Activated CD4-positive, CD25-positive, alpha-beta regulatory T cell treated with anti-CD3 and anti-CD28 coated beads, Interleukin-2, amount 50 U/mL, for 16 hours (primary cell): ENCODE data around the gene DNAJB6.
"Not testable (repeated sequence)": the region's sequence is repeated elsewhere in the genome, so short reads cannot be mapped to it uniquely, and the experiment has no call there.

Experiments
- DNase-seq: peaks from one replicate; pipeline ENCODE4 v3.0.0-alpha.2; 2020; ENCODE audit warnings: low read depth, low spot score

DNAJB6 gene

DNA sequence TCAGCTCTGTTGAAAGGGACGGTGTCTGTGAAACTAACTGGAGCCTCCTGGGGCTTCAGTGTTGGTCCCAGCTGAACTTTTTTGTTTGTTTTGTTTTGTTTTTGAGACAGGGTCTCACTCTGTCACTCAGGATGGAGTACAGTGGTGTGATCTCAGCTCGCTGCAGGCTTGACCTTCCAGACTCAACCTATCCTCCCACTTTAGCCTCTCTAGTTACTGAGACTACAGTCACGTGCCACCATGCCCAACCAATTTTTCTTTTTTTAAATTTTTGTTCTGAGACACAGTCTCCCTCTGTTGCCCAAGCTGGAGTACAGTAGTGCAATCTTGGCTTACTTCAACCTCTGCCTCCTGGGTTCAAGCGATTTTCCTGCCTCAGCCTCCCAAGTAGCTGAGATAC lies 13.4 kb upstream of the DNAJB6 start:
- DNase-seq: no peak

DNA sequence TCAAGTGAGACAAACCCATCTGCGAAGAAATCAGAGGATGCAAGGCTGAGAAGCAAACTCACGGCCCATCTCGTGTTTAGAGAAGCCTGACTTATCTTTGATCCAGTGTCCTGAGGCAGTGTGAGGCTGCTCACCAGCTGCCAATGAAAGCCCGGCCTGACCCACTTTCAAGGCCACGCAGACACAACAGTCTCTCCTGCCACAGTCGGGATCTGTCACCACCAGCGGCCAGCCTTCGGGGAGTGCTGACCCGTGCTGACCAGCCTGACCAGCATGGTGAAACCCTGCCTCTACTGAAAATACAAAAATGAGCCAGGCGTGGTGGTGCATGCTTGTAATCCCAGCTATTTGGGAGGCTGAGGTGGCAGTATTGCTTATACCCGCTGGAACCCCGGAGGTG lies 7.4 kb upstream of the DNAJB6 start:
- DNase-seq: no peak

DNA sequence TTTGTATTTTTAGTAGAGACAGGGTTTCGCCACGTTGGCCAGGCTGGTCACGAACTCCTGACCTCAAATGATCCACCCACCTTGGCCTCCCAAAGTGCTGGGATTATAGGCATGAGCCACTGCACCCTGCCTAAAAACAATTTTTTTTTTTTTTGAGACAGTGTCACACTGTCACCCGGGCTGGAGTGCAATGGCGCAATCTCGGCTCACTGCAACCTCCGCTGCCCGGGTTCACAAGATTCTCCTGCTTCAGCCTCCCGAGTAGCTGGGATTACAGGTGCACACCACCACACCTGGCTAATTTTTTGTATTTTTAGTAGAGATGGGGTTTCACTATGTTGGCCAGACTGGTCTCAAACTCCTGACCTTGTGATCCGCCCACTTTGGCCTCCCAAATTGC lies 6.2 kb upstream of the DNAJB6 start:
- DNase-seq: not testable (repeated sequence)

GRCh38 chr7:157331049-157331448 lies 5.8 kb upstream of the DNAJB6 start:
- DNase-seq: not testable (repeated sequence)

DNA sequence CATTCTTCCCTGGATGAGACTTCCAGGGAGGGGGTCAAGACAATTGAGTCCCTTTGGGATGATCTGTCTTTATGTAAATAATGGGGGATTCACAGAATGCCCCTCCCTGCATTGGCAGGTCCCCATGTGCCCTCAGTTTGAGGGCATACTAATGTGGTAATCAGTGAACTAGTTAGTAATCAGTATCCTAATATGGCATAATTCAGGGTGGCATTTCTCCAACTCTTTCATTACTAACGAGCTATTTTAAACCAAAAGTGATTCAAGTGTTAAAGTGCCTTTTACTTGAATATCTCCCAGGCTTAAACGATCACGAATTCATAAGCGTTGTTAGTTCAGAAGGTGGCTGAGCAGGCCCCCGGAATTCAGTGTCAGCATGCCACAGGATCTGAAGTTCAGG lies 1.6 kb upstream of the DNAJB6 start:
- no peak for DNase-seq

GRCh38 chr7:157335991-157336382 lies 817 bp upstream of the DNAJB6 start:
- DNase-seq: no peak

- peak; percentile 31 for DNase-seq
These were observed 729 bp downstream of the DNAJB6 start for GRCh38 chr7:157337316-157338149.

GRCh38 chr7:157339777-157340677 lies 3.2 kb downstream of the DNAJB6 start:
- peak; percentile 59 for DNase-seq

DNA sequence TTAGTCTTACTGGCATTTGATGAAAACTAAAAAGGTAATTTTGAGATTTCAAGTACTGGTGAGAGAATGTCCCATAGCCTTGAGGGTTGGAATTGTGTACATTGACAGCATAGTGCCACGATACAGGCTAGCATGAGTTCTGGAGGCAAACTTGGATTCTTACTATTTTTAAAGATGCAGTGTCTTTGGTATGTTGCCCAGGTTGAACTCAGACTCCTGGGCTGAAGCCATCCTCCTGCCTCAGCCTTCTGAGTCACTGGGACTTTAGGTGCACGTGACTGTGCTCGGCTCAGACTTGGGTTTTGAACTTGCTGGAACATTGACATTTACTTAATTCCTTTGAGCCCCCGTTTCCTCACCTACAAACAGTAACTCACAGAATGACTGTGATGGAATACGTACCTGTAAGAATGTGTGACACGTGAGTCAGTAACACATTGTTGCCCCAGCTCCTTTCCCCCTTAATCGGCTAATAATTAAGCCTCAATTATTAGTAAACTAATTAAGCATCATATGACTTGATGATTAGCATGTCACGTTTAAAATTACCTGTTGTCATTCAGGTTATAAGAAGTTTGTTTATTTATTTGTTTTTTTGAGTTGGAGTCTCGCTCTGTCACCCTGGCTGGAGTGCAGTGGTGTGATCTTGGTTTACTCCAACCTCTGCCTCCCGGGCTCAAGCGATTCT lies 10.6 kb downstream of the DNAJB6 start:
- no peak for DNase-seq

- DNase-seq: no peak
These were observed 11.7 kb downstream of the DNAJB6 start for GRCh38 chr7:157348548-157348947.

DNA sequence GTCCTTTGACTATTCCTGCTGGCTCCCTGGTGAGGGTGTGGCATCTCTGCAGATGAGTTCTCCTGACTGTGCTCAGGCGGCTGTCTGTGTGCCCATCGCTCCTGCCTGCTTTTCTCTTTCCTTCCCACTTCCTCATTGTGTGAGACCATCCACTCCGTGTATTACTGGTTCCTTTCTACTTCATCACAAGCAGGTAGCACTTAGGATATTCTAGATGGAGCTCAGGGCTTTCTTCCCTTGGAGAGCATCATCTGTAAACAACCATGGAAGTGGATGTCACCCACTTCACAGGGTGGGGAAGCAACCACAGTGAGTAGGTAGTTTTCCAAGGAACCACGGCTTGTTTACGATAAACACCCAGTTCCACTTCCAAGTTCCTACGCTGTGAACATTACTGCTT lies 15.7 kb downstream of the DNAJB6 start:
- DNase-seq: no peak

DNA sequence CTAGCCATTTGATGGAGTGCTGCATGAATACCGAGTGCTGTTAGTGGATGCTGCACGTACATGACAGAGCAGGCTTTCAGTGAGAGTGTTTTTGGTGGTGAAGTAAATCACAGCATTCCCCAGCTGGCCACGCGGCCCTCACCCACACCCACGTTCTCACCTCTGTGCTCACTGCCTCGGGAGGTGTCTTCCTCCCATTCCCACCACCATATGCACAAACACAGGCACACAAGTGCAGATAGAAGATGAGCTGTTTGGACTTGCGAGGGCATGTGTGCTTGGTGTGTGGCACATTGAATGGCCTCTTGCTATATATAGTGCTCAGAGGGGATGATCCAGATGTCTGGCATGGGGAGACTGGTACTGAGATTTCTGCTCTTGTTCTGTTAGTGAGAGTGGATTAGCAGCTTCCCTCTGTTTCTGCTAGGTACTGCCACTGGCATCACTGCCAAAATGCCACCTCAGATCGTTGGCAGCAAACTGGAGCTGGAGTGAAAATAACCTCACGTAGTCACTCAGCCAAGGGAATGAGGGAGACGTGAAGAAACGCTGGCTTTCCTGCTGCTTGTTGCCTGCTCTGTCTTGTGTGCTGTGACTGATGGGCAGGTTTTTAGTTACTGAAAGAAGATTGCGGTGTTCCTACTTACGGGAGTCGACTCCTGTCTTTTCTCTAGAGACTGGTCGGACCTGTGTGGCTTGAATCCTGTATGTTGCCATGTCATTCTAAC lies 19.1 kb downstream of the DNAJB6 start:
- DNase-seq: no peak

- no peak for DNase-seq
These were observed 20.6 kb downstream of the DNAJB6 start for GRCh38 chr7:157357129-157358040.

DNA sequence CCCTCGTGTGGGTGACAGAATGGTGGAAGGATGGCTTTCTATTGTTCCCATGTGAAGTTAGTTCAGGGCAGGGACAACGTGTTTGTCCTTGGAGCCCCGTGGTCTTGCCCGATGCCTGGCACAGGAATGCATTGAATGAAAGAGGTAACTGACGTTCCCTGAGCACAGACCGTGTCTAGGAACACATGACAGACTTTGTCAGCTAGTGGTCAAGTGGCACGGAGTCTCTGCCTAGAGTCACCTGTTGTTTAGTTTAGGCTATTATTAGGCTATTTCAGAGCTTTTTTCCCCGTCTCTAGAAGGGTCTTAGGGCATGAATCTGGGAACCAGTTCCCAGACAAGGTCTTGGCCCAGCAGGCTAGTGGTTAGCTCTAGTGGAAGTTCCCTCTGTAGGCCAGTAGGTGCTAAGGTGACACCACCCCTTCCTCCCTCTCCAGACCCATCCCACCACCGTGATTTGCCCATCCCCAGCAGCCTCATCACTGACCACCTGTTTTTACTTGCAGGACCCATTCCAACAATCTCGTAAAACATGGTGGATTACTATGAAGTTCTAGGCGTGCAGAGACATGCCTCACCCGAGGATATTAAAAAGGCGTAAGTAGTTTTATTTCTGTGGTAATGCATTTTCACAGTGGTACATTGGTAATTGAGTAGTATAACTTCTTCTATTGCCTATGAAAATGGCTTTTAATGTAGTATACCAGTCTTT lies 21.4 kb downstream of the DNAJB6 start:
- DNase-seq: no peak

GRCh38 chr7:157358753-157359096 lies 21.9 kb downstream of the DNAJB6 start:
- no peak for DNase-seq

DNA sequence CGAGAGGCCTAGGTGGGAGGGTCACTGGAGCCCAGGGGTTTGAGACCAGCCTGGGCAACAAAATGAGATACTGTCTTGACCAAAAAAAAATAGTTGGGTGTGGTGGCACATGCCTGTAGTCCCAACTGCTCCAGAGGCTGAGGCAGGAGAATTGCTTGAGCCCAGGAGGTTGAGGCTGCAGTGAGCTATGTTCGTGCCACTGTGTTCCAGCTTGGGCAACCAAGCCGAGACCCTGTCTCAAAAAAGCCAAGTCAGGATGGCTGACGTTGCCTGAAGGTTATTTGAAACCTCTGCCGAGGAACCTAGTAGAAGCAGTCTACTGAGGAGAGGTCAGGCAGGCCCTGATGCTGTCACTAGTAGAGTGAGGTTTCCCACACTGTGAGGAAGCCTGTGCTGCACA lies 22.8 kb downstream of the DNAJB6 start:
- no peak for DNase-seq

DNA sequence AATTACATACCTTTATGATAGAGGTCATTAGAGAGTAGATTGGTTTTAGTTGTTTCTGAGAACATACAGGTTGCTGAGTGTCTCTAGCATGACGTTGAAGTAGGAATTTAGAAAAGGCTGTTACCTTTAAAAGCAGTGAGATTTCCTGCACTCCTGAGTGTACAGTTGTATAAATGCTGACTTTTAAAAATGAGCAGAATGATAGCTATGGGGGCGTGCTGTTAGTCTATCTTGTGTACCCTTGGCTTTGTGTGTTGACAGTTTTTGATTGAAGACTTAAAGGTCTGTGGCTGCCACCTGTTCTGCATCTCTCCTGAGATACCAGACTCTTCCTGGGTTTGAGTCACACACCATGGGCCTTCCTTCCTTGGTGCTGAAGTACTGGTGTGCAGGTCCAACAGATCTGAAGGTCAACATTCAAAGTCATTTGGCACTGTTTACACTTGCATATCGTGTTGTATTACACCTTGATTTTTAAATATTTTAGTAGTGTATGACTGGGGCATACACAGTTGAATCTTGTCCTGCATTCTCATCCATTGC lies 23.8 kb downstream of the DNAJB6 start:
- DNase-seq: no peak

DNA sequence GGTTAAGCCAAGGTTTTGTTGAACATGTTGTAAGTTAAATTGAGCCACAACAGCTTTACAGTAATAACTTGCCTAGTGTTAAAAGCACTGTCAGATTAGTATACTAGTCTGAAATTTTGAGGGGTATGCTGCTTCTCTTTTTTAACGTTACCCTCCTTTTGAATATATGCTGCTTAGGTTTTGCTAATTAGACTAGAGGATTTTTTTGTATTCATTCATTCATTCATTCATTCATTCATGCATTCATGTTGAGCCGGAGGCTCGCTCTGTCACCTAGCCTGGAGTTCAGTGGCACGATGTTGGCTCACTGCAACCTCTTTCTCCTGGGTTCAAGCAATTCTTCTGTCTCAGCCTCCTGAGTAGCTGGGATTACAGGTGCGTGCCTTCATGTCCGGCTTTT lies 24.7 kb downstream of the DNAJB6 start:
- DNase-seq: no peak

GRCh38 chr7:157362729-157363128 lies 25.9 kb downstream of the DNAJB6 start:
- DNase-seq: no peak

GRCh38 chr7:157366722-157367121 lies 29.9 kb downstream of the DNAJB6 start:
- DNase-seq: no peak
